ENCODE data around the gene FHIT.

DNA sequence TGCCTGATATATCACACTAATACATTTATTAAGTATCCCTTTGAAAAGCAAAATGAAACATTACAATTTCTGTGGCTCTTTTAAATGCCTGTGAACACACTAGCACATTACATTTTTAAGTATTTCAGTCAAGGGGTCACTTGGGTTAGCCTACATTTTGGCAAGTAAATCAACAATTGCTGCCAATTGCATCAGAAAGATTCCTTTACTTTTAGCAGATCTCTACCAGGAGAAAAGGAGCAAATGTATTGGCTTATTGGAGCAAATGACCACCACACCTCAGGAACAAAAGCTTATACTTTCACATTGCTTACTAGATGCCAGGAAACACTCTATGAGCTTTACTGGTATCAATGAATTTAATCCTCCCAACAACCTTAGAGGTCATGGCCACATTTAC is 947.1 kb downstream of the FHIT start:
- TF ChIP-seq, protein P1, sequence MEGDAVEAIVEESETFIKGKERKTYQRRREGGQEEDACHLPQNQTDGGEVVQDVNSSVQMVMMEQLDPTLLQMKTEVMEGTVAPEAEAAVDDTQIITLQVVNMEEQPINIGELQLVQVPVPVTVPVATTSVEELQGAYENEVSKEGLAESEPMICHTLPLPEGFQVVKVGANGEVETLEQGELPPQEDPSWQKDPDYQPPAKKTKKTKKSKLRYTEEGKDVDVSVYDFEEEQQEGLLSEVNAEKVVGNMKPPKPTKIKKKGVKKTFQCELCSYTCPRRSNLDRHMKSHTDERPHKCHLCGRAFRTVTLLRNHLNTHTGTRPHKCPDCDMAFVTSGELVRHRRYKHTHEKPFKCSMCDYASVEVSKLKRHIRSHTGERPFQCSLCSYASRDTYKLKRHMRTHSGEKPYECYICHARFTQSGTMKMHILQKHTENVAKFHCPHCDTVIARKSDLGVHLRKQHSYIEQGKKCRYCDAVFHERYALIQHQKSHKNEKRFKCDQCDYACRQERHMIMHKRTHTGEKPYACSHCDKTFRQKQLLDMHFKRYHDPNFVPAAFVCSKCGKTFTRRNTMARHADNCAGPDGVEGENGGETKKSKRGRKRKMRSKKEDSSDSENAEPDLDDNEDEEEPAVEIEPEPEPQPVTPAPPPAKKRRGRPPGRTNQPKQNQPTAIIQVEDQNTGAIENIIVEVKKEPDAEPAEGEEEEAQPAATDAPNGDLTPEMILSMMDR (IDR thresholded peaks at IDR 0.05) = no peak
- TF ChIP-seq POLR2A (IDR thresholded peaks at IDR 0.05) = no peak
